Measurements from ENCODE around the gene KAZN. TPM values are rescaled to one million over a fixed set of nuclear protein-coding genes. Genes with fewer than 3 reads are reported as not detected.

KAZN gene
- total RNA-seq, 1 donor from 2014 or later = 5.7 TPM

- no peak for TF ChIP-seq CTCF (conservative IDR thresholded peaks at IDR 0.05; ENCODE audit: low read depth, low read length)
- H3K4me3 ChIP-seq (ENCODE audit: low read depth, low read length) = no peak overlapping the region
- DNase-seq (ENCODE audit: low read depth) = no peak
These were observed 355.7 kb downstream of the KAZN start for GRCh38 chr1:14954210-14954609.

GRCh38 chr1:14954930-14955329 lies 356.4 kb downstream of the KAZN start:
- no peak for TF ChIP-seq CTCF (conservative IDR thresholded peaks at IDR 0.05; ENCODE audit: low read depth, low read length)
- DNase-seq (ENCODE audit: low read depth) = no peak
- no peak overlapping the region for H3K4me3 ChIP-seq (ENCODE audit: low read depth, low read length)

- TF ChIP-seq CTCF (conservative IDR thresholded peaks at IDR 0.05; ENCODE audit: low read depth, low read length) = no peak
- no peak for DNase-seq (ENCODE audit: low read depth)
- H3K4me3 ChIP-seq (ENCODE audit: low read depth, low read length) = no peak overlapping the region
These were observed 356.9 kb downstream of the KAZN start for GRCh38 chr1:14955402-14955801.

GRCh38 chr1:14955976-14956375 lies 357.5 kb downstream of the KAZN start:
- H3K4me3 ChIP-seq (ENCODE audit: low read depth, low read length) = no peak overlapping the region
- no peak for TF ChIP-seq CTCF (conservative IDR thresholded peaks at IDR 0.05; ENCODE audit: low read depth, low read length)
- no peak for DNase-seq (ENCODE audit: low read depth)

GRCh38 chr1:14956579-14957195 lies 358.2 kb downstream of the KAZN start:
- DNase-seq (ENCODE audit: low read depth) = no peak
- no peak overlapping the region for H3K4me3 ChIP-seq (ENCODE audit: low read depth, low read length)
- TF ChIP-seq CTCF (conservative IDR thresholded peaks at IDR 0.05; ENCODE audit: low read depth, low read length) = no peak

GRCh38 chr1:14957375-14958098 lies 359.1 kb downstream of the KAZN start:
- H3K4me3 ChIP-seq (ENCODE audit: low read depth, low read length) = no peak overlapping the region
- TF ChIP-seq CTCF (conservative IDR thresholded peaks at IDR 0.05; ENCODE audit: low read depth, low read length) = no peak
- DNase-seq (ENCODE audit: low read depth) = no peak

Data from epithelial cell of proximal tubule (primary cell).